Stimulated activated CD4-positive, alpha-beta T cell treated with anti-CD3 and anti-CD28 coated beads, Interleukin-2, amount 100 ng/mL, for 4 hours (primary cell): ENCODE data around the gene MYG1.
"Not testable (repeated sequence)": the region's sequence is repeated elsewhere in the genome, so short reads cannot be mapped to it uniquely, and the experiment has no call there.

Experiments used
- DNase-seq: peaks from one replicate; pipeline ENCODE4 v3.0.0-alpha.2; 2020; ENCODE audit warnings: low read depth

MYG1 gene

DNA sequence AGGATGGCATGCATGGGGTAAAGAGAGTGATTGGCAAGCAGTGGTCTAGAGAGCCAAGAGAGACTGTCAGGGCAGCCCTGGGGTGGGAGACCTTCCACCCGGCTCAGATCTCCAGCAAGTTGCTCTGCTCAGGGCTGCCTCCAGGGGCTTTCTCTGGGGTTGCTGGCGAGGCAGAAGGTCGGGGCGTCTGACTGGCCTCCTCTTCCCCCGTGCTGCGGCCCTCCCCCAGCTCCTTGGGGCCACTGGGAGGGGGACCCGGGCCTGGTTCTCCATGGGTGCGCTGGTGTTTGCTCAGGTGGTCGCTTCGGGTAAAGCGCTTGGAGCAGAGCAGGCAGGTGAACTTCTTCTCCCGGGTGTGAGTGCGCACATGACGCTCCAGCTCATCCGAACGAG, 28.5 kb downstream of the MYG1 start:
- DNase-seq = no peak

DNA sequence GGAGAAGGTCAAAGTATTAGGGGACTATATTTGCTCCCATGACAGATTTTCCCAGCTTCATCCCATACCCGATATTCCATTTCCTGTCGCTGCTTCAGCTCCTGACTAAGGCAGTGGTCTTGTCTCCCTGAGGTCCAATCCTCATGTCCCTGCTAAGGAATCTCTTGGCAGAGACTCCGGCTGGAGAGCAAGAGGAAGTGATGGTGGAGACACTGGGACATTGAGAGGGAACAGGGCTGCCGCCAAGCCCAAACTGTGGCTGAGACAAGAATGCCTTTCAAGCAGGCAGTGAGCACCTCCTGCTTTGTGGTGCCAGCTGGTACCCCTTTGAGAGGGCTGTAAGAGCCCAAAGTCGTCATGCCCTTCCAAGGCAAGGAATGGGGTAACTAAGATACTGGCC, 31.2 kb downstream of the MYG1 start:
- no peak for DNase-seq

DNA sequence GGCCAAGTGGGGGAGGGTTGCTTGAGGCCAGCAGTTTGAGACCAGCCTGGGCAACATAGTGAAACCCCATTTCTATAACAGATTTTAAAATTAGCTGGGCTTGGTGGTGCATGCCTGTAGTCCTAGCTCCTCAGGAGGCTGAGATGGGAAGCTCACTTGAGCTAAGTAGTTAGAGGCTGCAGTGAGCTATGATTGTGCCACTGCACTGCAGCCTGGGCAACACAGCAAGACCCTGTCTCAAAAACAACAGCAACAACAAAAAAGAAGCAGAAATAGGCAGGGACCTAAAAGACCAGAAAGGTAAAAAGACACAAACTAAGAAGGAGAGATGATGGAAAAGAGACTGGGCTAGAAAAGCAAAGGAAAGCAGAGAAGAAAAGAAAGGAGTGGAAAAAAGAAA, 32.8 kb downstream of the MYG1 start:
- not testable (repeated sequence) for DNase-seq

DNA sequence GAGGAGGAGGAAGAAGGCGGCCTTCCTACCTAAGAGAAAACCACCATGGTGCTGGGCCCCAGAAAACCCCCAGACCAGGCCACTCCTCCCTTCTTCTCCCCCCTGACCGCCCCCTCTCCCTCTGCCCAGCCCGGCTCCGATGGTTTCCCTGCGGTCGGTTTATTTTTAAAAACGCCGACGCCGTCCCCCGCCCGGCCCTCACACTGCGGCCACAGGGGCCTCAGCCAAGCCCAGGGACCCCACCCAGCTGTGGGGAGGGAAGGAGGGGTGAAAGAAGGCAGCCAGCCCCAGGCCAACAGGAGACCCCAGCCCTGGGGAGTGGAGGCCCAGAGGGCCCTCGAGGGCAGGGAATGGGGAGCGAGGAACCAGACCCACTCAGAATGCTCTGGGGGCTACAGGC, 33.2 kb downstream of the MYG1 start:
- no peak for DNase-seq

DNA sequence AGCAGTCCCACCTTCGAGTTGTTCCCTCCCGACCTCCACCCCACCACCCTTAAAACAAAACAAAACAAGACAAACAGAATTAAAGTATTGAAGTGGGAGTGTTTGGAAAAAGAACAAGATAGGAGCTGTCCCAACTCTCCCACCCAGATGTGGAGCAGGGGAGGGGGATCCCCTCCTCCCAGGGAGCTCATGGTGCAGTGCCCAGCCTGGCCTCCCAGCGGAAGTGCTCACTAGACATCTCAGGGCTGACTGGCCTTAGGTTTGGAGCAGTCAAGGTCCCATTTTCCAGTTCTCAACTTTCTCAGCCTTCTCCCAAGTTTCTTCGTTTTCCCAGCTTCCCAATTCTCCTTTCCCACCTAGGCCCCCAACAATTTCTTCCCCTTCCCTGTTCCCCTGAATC, 33.8 kb downstream of the MYG1 start:
- no peak for DNase-seq

DNA sequence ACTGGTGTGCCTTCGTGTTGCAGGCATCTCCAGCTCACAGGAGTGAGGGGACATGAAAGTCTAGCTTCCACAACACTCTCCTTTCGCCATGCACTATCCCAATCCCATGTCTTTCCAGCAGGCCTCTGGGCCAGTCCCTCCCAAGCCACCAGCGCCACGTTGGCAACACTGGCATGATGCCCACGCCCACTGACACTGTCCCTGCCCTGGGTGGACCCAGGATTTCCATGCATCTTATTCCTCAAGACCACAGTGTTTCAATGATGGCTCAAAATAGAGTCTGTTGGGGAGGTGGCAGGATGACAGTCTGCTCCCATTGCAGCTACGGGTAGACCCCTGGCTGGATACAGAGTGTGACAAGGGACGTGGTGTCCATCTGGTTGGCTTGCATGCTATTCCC, 34.4 kb downstream of the MYG1 start:
- DNase-seq = no peak

DNA sequence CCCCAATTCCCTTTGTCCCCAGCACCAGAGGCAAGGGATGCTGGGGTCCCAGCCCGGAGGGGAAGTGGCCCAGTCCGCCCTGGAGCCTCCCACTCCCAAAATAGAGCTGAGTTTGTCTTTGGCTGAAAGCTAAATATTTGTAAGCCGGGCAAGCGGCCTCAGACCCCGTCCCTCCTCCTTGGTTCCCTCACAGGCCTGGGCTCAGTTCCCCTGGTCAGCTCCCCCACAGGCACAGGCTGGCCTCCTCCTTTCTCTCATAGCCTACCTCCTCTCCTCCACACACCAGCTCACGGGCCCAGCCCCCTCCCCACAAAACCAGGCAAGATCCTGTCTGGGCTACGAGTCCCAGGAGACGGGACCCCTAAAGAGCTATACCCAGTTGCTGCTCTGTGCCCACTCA, 35.3 kb downstream of the MYG1 start:
- DNase-seq = no peak

DNA sequence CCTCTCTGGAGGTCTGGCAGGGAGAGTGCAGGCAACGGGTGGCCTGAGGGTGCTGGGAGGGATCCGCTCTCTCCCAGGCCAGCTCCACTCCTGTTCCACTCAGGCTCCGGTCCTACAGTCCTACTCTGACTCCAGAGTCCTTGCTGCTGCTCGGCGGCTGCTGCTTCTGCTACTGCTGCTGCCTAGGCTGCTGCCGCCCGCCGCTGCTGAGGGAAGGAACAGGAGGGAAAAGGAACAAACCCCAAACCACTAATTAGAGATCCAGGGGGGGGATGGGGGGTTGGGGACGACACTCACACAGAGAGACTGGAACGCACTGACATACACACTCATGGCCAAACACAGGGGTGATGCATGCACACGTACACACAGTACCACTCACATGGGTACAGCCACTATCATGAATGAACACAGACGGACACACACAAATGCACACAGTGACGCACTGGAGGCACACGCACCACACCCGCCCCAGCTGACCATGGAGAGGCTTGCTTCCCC, 36.7 kb downstream of the MYG1 start, which contains the start of gene SP7:
SP7 (minus strand) TSS at position 174 of the 501 bp plus-strand sequence. CDS start 708 bp downstream, outside the sequence.
- DNase-seq = no peak

DNA sequence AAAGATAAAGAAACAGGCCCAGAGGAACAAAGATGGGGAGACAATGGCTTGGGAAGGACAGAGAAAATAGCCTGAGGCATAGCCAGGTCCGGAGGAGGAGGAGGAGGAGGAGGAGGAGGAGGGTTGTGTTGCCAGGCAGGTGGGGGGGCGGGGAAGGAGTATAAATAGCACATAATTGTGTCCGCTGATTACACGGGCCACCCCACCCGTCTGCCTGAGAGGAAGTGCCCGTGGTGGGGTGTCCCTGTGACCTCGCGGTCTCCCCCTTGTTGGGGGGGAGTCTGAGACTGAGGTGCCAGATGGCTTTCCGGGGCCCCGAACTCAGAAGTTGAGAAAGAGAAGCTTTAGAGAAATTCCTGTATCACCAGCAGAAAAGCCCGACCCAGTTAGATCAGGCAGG, 38.5 kb downstream of the MYG1 start:
- no peak for DNase-seq

DNA sequence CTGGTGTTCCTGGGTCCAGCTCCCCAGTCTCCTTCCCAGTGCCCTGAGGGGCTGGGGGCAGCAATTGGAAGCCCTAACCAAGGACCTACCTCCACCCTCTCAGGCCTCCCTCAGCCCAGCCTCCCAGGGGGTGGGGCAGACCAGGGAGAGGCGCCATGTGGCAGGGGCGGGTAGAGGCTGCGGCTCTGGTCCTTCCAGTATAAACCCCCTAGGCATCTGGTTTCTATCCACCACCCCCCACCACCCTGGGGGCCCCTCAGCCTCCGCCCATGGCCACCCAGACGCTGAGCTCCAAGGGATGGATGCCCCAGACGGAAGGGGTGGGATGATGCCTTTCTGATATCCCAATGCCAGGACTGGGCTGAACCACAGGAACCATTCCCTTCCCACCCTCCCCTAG, 39.4 kb downstream of the MYG1 start:
- no peak for DNase-seq

DNA sequence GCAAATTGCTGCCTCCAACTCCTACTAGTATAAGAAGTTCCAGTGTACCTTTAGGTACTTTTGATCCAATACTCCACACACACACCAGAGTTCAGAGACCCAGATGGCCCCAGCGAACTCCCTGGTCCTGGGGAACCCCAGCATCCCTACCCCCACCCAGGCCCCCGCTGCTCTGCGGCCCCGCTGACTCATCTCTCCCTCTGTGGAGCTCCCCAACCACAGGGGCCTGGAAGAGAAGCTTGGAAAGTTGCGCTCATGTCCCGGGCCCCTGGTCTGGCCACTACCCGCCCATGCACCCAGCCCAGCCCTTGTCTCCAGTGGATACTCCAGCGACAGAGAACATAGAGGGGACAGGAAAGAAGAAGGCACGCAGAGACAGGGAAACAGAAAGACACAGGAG, 40.9 kb downstream of the MYG1 start:
- no peak for DNase-seq

DNA sequence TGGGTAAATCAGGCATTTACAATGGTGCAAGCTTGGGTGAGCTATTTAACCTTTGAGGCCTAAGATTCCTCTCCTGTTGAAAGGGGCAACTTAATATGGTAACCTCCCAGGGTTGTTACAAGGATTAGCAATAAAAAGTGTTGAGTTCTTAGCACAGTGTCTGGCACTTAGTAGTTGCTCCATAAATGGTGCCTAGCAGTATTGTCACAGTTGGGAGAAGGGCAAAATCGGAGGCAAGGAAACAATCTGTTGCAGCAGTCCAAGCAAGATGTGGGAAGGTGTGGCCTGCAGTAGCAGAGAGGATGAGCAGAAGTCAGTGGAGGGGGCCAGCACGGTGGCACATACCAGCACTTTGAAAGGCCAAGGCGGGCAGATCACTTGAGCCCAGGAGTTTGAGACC, 44.0 kb downstream of the MYG1 start:
- DNase-seq = no peak

DNA sequence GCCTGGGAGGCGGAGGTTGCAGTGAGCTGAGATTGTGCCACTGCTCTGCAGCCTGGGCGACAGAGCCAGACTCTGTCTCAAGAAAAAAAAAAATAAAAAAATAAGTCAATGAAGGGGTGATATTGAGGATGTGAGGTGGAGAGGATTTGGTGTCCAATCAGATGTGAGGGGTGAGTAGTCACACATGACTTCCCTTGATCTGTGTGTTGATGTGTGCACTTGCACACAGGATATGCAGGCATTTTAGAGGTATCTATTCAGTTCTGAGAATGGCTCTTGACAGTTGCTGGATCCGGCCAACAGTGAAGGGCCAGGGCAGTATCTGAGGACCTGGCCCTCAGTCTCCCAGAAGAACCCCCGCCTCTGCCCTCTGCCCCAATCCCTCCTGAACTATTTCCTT, 44.5 kb downstream of the MYG1 start:
- no peak for DNase-seq

DNA sequence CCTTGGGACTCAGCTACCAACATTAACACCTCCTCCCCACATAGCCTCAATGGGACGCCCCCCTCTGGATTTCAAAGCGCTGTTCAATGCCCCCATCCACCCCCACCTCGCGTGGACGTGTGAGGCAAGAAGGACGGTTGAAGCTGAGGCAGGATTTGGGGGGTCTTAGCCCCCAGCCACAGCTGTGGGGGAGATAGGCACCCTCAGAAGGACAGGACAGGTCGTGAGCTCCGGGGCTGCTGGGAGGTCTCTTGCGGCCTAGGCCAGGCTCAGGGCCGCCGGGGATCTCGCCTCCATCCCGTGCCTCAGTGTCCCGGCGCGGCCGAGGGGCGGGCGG, 45.0 kb downstream of the MYG1 start:
- no peak for DNase-seq

DNA sequence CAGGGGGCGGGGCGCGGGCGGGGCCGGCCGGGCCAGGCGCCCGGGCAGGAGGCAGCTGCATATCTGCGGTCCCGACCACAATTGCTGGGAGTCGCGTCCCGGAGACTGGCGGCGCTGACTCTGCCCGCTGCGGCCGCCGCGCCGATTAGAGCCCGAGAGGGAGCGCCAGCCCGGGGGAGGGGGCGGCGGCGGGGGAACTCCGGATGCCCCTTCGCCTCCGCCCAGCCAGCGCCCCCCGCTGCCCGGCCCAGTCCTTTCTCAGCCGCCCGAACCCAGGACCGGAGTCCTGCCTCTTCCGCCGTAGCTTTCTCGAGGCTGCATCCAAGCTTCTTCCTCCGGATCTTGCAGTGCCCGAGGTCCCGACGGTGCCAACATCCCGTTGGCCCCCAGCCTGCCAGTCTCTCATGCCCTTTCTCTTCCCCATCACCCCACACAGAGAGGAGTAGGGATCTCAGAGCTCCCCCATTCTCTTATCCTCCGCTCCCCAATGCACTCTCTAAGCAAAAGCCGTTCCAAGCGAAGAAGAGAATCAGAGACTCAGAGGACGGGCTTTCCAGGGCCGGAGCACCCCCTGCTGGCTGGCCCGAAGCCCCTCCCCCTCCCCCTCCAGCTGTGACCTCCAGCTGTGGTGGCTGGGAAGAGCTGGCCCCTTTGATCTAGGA, 45.5 kb downstream of the MYG1 start:
- peak; percentile 52 for DNase-seq

DNA sequence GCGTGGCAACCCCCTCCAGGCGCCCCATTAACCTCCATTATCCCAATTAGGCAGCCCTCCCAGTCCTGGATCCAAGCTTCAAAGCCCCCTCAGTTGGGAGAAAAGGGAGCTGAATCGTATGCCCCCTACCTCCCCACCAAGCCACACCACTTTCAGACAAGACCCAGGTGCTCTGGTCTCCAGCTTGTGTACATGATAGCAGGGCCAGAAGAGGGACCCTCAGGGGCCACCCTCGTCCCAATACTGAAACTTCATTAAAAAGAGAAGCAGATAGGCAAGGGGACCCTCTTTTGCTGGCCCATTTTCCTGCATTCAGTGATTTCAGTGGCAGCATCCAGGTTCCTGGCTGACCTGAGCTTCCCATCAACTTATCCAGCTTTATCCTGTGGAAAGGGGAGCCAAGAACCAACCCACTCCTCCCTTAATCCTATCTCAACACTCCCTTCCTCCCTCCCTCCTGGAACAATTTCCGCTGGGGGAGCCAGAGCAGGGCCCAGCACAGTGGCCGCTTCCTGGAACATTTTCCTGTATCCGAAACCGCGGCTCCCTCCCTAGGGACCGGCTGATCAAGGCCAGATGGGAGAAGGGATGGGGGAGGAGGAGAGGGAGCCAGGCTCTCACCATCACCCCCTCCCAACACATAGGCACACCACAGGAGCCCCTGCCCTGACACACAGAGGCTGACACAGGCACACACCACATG, 46.1 kb downstream of the MYG1 start:
- DNase-seq = no peak

DNA sequence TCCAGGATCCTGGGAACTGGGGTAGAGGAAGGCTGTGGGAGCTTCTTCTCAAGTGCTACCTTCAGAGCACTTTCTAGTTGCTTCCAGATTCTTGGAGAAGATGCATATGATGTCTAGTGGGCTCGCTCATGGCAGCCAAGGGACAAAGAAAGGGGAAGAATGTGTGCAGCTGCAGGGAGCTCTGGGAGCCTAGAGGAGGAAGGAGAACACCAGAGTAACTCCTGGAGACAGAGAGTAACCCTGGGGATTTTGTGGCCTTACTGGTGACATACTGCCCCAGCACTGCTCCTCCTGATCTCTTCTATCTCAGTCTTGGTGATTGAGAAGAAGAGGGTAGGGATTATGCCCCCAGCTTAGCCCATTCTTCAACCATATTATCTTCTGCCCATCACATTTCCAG, 47.0 kb downstream of the MYG1 start:
- no peak for DNase-seq

DNA sequence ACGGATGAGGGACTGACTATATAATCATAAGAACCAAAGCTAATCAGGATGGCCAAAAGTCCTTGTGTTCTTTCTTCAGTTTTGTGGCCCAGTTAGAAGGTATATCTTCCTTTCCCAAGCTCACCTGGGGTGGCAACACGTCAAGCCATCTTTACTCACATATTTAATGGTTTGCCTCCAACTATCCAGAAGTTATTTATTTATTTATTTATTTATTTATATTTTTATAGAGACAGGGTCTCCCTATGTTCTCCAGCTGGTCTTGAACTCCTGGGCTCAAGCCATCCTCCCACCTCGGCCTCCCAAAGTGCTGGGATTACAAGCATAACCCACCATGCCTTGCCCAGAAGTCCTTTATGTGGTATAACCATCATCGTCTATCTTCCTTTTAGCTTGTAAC, 48.4 kb downstream of the MYG1 start:
- no peak for DNase-seq

DNA sequence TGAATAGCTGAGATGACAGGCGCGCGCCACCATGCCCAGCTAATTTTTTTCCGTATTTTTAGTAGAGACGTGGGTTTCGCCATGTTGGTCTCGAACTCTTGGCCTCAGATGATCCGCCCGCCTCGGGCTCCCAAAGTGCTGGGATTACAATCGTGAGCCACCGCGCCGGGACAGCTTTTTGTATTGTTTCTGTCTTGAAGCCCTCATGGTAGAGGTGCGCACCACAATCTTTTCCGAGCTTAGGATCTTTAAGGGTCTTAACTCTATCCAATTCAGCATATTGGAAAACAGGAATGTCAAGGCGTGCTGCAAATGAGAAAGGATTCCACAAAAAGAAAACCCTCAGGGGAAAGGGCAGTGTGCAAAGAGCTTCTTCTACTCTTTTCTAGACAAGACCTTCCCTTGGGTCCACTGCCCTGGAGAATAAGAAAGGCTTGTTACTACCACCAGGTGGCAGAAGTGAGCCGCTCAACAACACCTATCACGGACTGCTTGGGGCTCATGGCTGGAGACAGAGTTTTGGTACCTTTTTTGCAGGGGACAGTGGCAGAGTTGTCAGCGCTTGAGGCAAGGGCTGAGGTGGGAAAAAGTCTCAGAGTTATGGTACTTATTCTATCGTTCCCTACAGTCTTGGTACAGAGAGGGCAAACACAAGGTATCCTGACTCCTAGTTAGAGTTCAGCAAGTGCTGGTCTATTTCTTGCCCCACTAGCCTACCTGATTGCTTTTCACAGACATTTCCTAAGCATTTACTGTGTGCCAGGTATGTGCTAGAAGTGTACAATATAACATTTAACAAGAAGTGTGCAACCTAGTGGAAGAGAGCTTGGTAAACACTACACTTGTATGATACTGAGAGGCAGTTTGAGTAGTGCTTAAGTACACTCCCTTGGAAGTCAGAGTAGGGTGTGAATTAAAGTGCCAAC, 53.1 kb downstream of the MYG1 start:
- peak; percentile 73 for DNase-seq

DNA sequence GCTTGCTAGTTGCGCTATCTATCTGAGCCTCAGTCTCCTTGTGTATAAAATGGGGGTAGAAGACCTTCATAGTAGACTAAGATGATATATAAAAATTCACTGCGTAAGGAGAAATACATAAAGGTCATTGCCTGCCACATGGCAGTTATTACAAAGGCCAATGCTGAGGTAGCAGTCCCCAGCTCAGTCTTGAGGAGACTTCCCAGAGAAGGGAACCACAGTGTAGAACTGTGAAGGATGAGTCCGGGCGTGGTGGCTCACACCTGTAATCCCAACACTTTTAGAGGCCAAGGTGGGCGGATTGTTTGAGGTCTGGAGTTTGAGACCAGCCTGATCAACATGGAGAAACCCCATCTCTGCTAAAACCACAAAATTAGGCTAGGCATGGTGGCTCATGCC, 53.8 kb downstream of the MYG1 start:
- DNase-seq = no peak

DNA sequence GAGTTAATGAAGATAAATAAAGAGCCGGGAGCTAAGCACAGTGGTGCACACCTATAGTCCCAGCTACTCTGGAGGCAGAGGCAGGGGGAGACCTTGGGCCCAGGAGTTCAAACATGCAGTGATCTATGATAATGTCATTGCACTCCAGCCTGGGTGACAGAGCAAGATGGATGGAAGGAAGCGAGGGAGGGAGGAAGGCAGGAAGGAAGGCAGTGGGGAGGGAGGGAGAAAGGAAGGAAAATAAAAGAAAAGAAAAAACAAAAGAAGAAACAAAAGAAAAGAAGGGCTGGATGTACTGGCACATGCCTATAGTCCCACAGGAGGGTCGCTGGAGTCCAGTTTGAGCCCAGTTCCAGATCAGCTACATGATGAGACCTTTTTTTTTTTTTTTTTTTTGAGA, 55.6 kb downstream of the MYG1 start:
- no peak for DNase-seq
